GM12872 (cell line): ENCODE measurements around the gene PDE4A.

Experiments
- CTCF ChIP-seq: IDR thresholded peaks from 3 replicates; pipeline ENCODE4 v1.5.1; 2011; ENCODE audit warnings: low read depth, mild to moderate bottlenecking, low read length, moderate library complexity; ENCODE audit not compliant: insufficient read depth

Gene PDE4A

GRCh38 chr19:10508036-10508435 is 87.7 kb downstream of the PDE4A start:
- TF ChIP-seq CTCF: no peak

DNA sequence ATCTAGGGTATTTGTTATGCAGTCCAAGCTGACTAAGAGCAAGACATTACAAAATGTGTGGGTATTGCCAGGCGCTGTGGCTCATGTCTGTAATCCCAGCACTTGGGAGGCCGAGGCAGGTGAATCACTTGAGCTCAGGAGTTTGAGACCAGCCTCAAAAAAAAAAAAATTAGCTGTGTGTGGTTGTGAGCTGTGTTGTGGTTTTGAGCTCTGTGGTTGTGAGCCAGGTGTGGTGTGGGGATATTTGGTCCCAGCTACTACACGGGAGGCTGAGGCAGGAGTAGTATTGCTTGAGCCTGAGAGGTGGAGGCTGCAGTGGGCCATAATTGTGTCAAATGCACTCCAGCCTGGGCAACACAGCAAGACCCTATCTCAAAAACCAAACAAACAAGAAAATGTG is 88.4 kb downstream of the PDE4A start:
- TF ChIP-seq CTCF: no peak

- TF ChIP-seq CTCF: peak; percentile 90
Measured at GRCh38 chr19:10510301-10510802, 90.0 kb downstream of the PDE4A start.

DNA sequence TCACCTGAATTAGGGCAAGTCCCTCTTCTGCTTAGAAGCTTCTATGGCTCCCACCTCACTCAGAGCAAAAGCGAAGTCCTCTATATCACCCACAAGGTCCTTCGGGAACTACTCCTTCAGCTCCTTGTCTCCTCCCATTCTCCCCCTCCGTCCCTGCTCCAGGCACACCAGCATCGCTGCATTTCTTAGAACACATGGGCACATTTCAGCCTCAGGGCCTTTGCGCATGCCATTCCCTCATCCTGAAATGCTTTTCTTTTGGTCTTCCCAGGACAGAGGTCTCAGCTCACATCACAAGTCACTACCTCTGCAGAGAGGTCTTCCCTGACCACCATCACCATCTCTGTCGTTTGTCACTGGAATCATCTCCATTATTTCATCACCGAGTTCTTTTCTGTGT is 92.9 kb downstream of the PDE4A start:
- no peak for TF ChIP-seq CTCF

DNA sequence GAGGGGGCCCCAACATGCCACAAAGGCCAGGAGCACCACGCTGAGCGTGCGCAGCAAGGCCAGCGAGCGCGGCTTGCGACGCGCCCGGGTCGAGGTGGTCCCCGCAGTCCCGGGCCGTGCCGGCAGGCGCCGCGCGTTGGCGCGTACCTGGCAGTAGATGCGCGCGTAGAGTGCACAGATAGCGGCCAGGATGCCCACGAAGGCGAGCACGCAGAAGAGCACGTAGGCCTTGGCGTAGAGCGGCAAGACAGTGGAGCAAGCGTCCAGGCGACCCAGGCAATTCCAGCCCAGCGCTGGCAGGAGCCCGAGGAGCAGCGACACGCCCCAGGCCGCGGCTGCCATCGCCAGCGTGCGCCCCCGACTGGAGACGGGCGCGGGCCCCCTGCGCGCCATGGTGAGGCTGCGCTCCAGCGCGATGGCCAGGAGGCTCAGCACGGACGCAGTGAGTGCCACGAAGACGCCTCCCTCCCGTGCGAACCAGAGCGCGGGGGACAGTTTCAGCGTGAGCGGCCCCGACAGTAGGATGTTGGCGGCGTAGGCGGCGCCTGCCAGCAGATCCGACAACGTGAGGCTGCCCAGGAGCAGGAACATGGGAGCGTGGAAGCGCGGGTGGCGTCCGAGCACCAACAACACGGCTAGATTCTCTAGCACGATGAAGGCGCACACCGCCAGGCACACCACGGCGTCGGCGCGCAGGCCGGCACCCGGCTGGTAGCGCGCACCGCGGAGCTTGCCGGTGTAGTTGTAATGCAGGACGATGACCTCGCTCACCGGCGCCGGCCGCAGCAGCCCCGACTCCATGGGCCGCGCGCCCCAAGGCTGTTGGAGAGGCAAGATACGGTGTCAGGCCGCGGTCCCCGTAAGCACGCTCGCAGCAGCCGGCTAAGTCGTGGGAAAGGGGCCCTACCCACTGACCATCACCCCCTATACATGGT is 94.1 kb downstream of the PDE4A start:
- peak; percentile 36; the same call in 1 of the 3 replicates for TF ChIP-seq CTCF

GRCh38 chr19:10516064-10516385 is 95.7 kb downstream of the PDE4A start:
- TF ChIP-seq CTCF: no peak

DNA sequence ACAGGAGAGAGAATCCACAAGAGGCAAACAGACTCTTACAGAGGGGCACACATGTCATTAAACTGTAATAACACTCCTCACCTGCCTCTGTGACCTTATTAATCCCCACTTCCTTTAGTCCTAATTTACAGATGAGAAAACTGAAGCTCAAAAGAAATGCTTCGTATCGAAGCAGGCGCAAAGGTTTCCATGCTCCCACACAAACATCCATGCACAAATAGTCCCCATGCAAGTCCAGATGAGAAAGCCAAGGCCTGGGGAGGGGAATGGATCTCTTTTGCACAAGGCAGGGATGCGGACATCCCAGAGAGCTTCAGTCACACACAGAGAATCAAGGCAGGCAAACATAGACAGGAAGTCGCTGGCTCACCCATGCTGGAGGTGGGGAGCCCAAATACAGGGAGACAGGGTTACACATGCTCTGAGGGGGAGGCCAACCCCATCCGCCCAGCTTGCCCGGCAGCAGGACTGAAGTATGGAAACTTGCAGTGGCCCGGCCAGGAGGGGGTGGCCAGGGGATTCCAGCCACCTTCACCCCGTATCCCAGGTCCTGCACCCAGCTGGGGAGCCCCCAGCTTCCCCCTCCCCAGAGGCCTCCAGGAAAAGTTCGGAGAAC is 96.4 kb downstream of the PDE4A start:
- no peak for TF ChIP-seq CTCF
